DND-41 (cell line): Measurements from ENCODE around the gene KRTAP26-1.
A peak's percentile ranks its signal among the peaks of the same experiment; 100 is the strongest.

Source experiments
- ATAC-seq: fragments of 200-7000 bp; cut with Tn5 transposase; 3 replicates; pipeline ENCODE4 v1.9.1; 2021; ENCODE audit warnings: low read depth; ENCODE audit not compliant: insufficient read depth
- DNase-seq: peaks from one replicate; pipeline ENCODE4 v3.0.0-alpha.2; 2020
- H2AFZ ChIP-seq: 2 replicates; pipeline ENCODE4 v1.6.0; 2012; ENCODE audit warnings: low read depth, low read length
- H3K27ac ChIP-seq: 2 replicates; pipeline ENCODE4 v1.5.1; 2012; ENCODE audit warnings: low read length, inconsistent platforms
- H3K27me3 ChIP-seq: fragments of 200-600 bp; sonication (generic); 2 replicates; pipeline ENCODE4 v1.6.0; 2012; ENCODE audit warnings: low read length, mild to moderate bottlenecking, inconsistent platforms; ENCODE audit not compliant: insufficient read depth, poor library complexity
- H3K36me3 ChIP-seq: 2 replicates; pipeline ENCODE4 v1.5.1; 2012; ENCODE audit warnings: low read length, inconsistent platforms; ENCODE audit not compliant: insufficient read depth
- H3K4me1 ChIP-seq: 2 replicates; pipeline ENCODE4 v1.5.1; 2012; ENCODE audit warnings: mild to moderate bottlenecking, low read length; ENCODE audit not compliant: insufficient read depth
- H3K4me2 ChIP-seq: 2 replicates; pipeline ENCODE4 v1.6.0; 2012; ENCODE audit warnings: mild to moderate bottlenecking, moderate library complexity, low read length, inconsistent platforms; ENCODE audit not compliant: insufficient read depth
- H3K4me3 ChIP-seq, 2 experiments: fragments of 200-600 bp in 1 of 2; shearing (Covaris generic) in 1 of 2; 2 replicates each; pipeline ENCODE4 v1.5.1; 2012 to 2016; ENCODE audit warnings: inconsistent platforms in 2 of 2, low read length in 2 of 2, mild to moderate bottlenecking in 2 of 2, low read depth in 1 of 2, moderate library complexity in 1 of 2
- H3K79me2 ChIP-seq: 2 replicates; pipeline ENCODE4 v1.6.0; 2012; ENCODE audit warnings: low read length, inconsistent platforms; ENCODE audit not compliant: insufficient read depth
- H3K9ac ChIP-seq: 2 replicates; pipeline ENCODE4 v1.6.0; 2012; ENCODE audit warnings: low read depth, mild to moderate bottlenecking, inconsistent platforms, low read length, moderate library complexity
- H3K9me3 ChIP-seq: 2 replicates; pipeline ENCODE4 v1.5.1; 2012; ENCODE audit warnings: low read length, moderate library complexity, mild to moderate bottlenecking, inconsistent platforms; ENCODE audit not compliant: insufficient read depth, severe bottlenecking
- H4K20me1 ChIP-seq: 2 replicates; pipeline ENCODE4 v1.6.0; 2012; ENCODE audit warnings: low read length; ENCODE audit not compliant: insufficient read depth
- EZH2 ChIP-seq: IDR thresholded peaks from 3 replicates; pipeline ENCODE4 v1.6.1; 2012; ENCODE audit warnings: borderline replicate concordance, low read depth, mild to moderate bottlenecking, moderate library complexity, low read length, inconsistent platforms; ENCODE audit not compliant: severe bottlenecking
- TF ChIP-seq, protein P1 (sequence below): IDR thresholded peaks from 2 replicates; pipeline ENCODE4 v1.5.1; 2012; ENCODE audit warnings: borderline replicate concordance, low read length, moderate library complexity, mild to moderate bottlenecking; ENCODE audit not compliant: poor library complexity, severe bottlenecking; ENCODE audit errors: extremely low read depth

Gene KRTAP26-1

GRCh38 chr21:30345014-30345413 is 24.9 kb upstream of the KRTAP26-1 start:
- H3K27me3 ChIP-seq, result no peaks in the 10 kb centered on the region
- no peak for DNase-seq

DNA sequence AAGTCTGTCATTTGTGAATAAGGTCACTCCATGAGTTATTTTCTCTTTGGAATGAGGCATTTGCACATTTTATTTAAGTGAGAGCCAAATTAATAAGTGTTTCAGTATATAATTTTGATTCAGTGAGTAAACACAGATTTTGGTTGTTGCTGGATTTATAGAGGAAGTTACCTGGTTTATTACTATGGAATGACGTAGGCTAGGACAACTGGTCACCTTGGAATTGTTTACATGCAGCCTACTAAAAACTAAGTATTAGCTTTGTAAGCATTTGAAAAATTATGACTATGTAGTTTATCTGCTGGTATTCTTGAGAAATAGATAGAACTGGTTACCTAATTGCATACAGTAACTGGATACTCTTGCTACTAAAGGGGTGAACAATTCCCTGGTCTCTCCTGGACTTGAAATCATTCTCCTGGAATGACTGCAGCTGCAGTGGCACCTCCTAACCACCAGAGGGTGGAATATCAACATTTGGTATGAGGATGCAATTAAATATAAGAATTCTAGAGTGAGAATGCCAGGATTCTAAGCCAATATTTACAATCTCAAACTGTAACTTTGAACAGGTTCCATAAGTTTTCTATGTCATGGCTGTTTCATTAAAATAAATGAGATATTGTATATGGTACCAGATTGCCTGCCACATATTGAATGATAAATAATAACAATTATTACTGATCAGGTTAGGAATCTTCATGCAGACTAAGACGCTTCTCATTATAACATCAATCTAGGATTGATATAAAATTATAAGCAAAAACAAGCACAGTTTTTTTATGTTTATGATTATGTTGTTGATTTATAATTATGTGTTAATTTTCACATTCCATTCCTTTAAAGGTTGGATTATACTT is 20.8 kb upstream of the KRTAP26-1 start:
- no peak overlapping the region for H3K4me2 ChIP-seq

More at GRCh38 chr21:30345014-30345413, 24.9 kb upstream of the KRTAP26-1 start:
- Histone ChIP-seq H4K20me1 (no peaks in the 10 kb centered on the region), H3K9ac (no peak overlapping the region), H3K4me3 (no peak overlapping the region), H3K79me2 (no peaks in the 10 kb centered on the region), H3K27ac (no peak overlapping the region), H2AFZ (no peak overlapping the region), H3K4me2 (no peak overlapping the region), H3K36me3 (no peaks in the 10 kb centered on the region), H3K9me3 (no peaks in the 10 kb centered on the region), H3K4me1 (no peaks in the 10 kb centered on the region)
- ATAC-seq, result no peak
- TF ChIP-seq EZH2, result no peak

GRCh38 chr21:30338717-30339116 is 18.6 kb upstream of the KRTAP26-1 start:
- ATAC-seq, result no peak
- TF ChIP-seq EZH2, result no peak
- TF ChIP-seq, protein P1, sequence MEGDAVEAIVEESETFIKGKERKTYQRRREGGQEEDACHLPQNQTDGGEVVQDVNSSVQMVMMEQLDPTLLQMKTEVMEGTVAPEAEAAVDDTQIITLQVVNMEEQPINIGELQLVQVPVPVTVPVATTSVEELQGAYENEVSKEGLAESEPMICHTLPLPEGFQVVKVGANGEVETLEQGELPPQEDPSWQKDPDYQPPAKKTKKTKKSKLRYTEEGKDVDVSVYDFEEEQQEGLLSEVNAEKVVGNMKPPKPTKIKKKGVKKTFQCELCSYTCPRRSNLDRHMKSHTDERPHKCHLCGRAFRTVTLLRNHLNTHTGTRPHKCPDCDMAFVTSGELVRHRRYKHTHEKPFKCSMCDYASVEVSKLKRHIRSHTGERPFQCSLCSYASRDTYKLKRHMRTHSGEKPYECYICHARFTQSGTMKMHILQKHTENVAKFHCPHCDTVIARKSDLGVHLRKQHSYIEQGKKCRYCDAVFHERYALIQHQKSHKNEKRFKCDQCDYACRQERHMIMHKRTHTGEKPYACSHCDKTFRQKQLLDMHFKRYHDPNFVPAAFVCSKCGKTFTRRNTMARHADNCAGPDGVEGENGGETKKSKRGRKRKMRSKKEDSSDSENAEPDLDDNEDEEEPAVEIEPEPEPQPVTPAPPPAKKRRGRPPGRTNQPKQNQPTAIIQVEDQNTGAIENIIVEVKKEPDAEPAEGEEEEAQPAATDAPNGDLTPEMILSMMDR, result no peak
- no peak overlapping the region for H3K9ac ChIP-seq

More for the DNA sequence above, 20.8 kb upstream of the KRTAP26-1 start:
- peak; percentile 44 for DNase-seq
- H3K27me3 ChIP-seq, result peaks cover 5% of the 10 kb centered on the region
- H3K4me3 ChIP-seq, result no peak overlapping the region
- no peaks in the 10 kb centered on the region for H3K36me3 ChIP-seq
- H3K4me1 ChIP-seq, result no peaks in the 10 kb centered on the region
- H3K79me2 ChIP-seq, result no peaks in the 10 kb centered on the region
- no peak overlapping the region for H3K9ac ChIP-seq
- no peak overlapping the region for H3K27ac ChIP-seq
- H2AFZ ChIP-seq, result no peak overlapping the region
- TF ChIP-seq, protein P1, result peak; percentile 84
- TF ChIP-seq EZH2, result no peak
- H3K9me3 ChIP-seq, result no peaks in the 10 kb centered on the region
- no peak for ATAC-seq
- no peaks in the 10 kb centered on the region for H4K20me1 ChIP-seq

GRCh38 chr21:30337772-30338171 is 17.7 kb upstream of the KRTAP26-1 start:
- Histone ChIP-seq H3K27me3 (peaks cover 5% of the 10 kb centered on the region), H3K4me2 (no peak overlapping the region), H3K27ac (no peak overlapping the region), H3K9me3 (no peaks in the 10 kb centered on the region), H2AFZ (no peak overlapping the region), H3K4me1 (no peaks in the 10 kb centered on the region), H4K20me1 (no peaks in the 10 kb centered on the region), H3K36me3 (no peaks in the 10 kb centered on the region), H3K4me3 (no peak overlapping the region), H3K9ac (no peak overlapping the region), H3K79me2 (no peaks in the 10 kb centered on the region)
- no peak for TF ChIP-seq EZH2
- TF ChIP-seq, protein P1, result no peak
- DNase-seq, result no peak
- no peak for ATAC-seq

More at GRCh38 chr21:30338717-30339116, 18.6 kb upstream of the KRTAP26-1 start:
- no peak overlapping the region for H3K27ac ChIP-seq
- H3K79me2 ChIP-seq, result no peaks in the 10 kb centered on the region
- H4K20me1 ChIP-seq, result no peaks in the 10 kb centered on the region
- H3K4me1 ChIP-seq, result no peaks in the 10 kb centered on the region
- no peak overlapping the region for H3K4me2 ChIP-seq
- no peak overlapping the region for H2AFZ ChIP-seq
- H3K36me3 ChIP-seq, result no peaks in the 10 kb centered on the region
- H3K4me3 ChIP-seq, result no peak overlapping the region
- no peaks in the 10 kb centered on the region for H3K9me3 ChIP-seq
- H3K27me3 ChIP-seq, result peaks cover 5% of the 10 kb centered on the region
- no peak for DNase-seq
